A673 (cell line): ENCODE measurements around the gene SPATS1. TPM values are rescaled to one million over a fixed set of nuclear protein-coding genes. Genes with fewer than 3 reads are reported as not detected.
"Not testable (repeated sequence)": the region's sequence is repeated elsewhere in the genome, so short reads cannot be mapped to it uniquely, and the experiment has no call there.

Experiments used
- BruUV-seq: library from RNA; stranded (reverse); fragments of 400-500 nt; replicated peaks from 2 replicates; lab custom pipeline; 2021; lab: Mats Ljungman, UMichigan
- CTCF ChIA-PET: fragments of 300-600 bp; sonication (Branson Sonifier 250); formaldehyde crosslinking; loops from one replicate; lab custom pipeline; 2022; ENCODE audit warnings: antibody characterized with exemption; lab: Charles Lee
- POLR2A ChIA-PET: fragments of 300-600 bp; sonication (Branson Sonifier 250); formaldehyde crosslinking; loops from one replicate; lab custom pipeline; 2022; ENCODE audit warnings: antibody characterized with exemption; ENCODE audit not compliant: low non-redundant PET; lab: Charles Lee
- DNase-seq: peaks from one replicate; pipeline ENCODE4 v3.0.0-alpha.2; 2015; ENCODE audit warnings: low spot score
- H3K27ac ChIP-seq: fragments of 200-600 bp; sonication (generic); 2 replicates; pipeline ENCODE4 v1.5.1; 2016; ENCODE audit warnings: mixed run types, low read depth, mild to moderate bottlenecking, mixed read lengths, antibody characterized with exemption, low read length; ENCODE audit not compliant: poor library complexity, severe bottlenecking
- H3K27me3 ChIP-seq: fragments of 200-600 bp; sonication (generic); replicated peaks from 2 replicates; pipeline ENCODE4 v1.6.1; 2017; ENCODE audit warnings: mixed run types, low read depth, mild to moderate bottlenecking, mixed read lengths, antibody characterized with exemption, low read length; ENCODE audit not compliant: insufficient read depth, poor library complexity
- H3K36me3 ChIP-seq: fragments of 200-600 bp; sonication (generic); 2 replicates; pipeline ENCODE4 v1.6.1; 2016; ENCODE audit warnings: mixed run types, mild to moderate bottlenecking, mixed read lengths, antibody characterized with exemption, low read length; ENCODE audit not compliant: insufficient read depth, poor library complexity, severe bottlenecking
- H3K4me1 ChIP-seq: fragments of 200-600 bp; sonication (generic); 2 replicates; pipeline ENCODE4 v1.6.1; 2017; ENCODE audit warnings: mixed run types, mild to moderate bottlenecking, mixed read lengths, antibody characterized with exemption, low read length; ENCODE audit not compliant: insufficient read depth, poor library complexity, severe bottlenecking
- H3K4me3 ChIP-seq: fragments of 200-600 bp; sonication (generic); 2 replicates; pipeline ENCODE4 v1.5.1; 2016; ENCODE audit warnings: low read depth, mixed run types, mild to moderate bottlenecking, mixed read lengths, low read length; ENCODE audit not compliant: poor library complexity, severe bottlenecking
- H3K9me3 ChIP-seq: fragments of 200-600 bp; sonication (generic); 2 replicates; pipeline ENCODE4 v1.6.1; 2016; ENCODE audit warnings: mixed run types, low read depth, mild to moderate bottlenecking, mixed read lengths, antibody characterized with exemption, low read length; ENCODE audit not compliant: poor library complexity, severe bottlenecking
- EZH2 ChIP-seq: fragments of 200-600 bp; sonication (generic); IDR thresholded peaks from 2 replicates; pipeline ENCODE4 v1.6.1; 2017; ENCODE audit warnings: borderline replicate concordance, low read depth, mild to moderate bottlenecking, mixed read lengths, antibody characterized with exemption, low read length; ENCODE audit not compliant: poor library complexity, severe bottlenecking
- intact Hi-C: fragments of 100-400 bp; cut with micrococcal nuclease; formaldehyde crosslinking; loops from one replicate; pipeline ENCODE4 v1.10.0; 2022; ENCODE audit not compliant: unreplicated experiment
- total RNA-seq: library from RNA; stranded (reverse); gene quantifications from 2 replicates; pipeline ENCODE4 v1.2.3, GENCODE V29; 2021
- TF ChIP-seq, protein P1 (sequence below): fragments of 300-800, 200-600 bp; sonication (generic); conservative IDR thresholded peaks from 2 replicates; pipeline ENCODE4 v1.5.1; 2017; ENCODE audit warnings: low read depth, mild to moderate bottlenecking, antibody characterized with exemption, low read length, moderate library complexity, mixed read lengths

SPATS1 gene
- total RNA-seq, 1 experiment from 2014 or later = not detected

DNA sequence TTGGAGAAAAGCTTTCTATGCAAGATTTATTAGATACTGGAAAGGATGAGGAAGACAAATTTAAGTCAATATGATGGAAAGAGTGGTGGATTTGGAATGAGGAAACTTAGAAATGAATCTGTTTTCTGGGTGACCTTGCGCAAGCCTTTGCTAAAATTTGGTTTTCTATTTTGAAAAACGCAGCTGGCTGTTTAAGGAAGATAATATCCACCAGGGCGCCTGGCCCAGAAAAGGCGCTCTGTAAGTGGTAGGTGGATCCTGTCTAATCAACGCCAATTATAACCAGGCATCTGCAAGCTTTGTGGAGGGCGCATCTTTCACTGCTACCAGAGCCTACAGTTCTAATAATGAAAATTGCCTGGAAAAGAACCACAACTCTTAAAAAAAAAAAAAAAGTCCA, 398 bp upstream of the SPATS1 start:
- no peak overlapping the region for H3K4me3 ChIP-seq
- intact Hi-C loops = no loop called here
- peaks cover 36% of the 10 kb centered on the region for H3K27me3 ChIP-seq
- DNase-seq = no peak
- POLR2A ChIA-PET = no interaction called here
- H3K36me3 ChIP-seq = no peaks in the 10 kb centered on the region
- H3K9me3 ChIP-seq = no peaks in the 10 kb centered on the region
- H3K27ac ChIP-seq = no peak overlapping the region
- H3K4me1 ChIP-seq = no peaks in the 10 kb centered on the region
- CTCF ChIA-PET = no interaction called here
- TF ChIP-seq EZH2 = no peak
- TF ChIP-seq, protein P1, sequence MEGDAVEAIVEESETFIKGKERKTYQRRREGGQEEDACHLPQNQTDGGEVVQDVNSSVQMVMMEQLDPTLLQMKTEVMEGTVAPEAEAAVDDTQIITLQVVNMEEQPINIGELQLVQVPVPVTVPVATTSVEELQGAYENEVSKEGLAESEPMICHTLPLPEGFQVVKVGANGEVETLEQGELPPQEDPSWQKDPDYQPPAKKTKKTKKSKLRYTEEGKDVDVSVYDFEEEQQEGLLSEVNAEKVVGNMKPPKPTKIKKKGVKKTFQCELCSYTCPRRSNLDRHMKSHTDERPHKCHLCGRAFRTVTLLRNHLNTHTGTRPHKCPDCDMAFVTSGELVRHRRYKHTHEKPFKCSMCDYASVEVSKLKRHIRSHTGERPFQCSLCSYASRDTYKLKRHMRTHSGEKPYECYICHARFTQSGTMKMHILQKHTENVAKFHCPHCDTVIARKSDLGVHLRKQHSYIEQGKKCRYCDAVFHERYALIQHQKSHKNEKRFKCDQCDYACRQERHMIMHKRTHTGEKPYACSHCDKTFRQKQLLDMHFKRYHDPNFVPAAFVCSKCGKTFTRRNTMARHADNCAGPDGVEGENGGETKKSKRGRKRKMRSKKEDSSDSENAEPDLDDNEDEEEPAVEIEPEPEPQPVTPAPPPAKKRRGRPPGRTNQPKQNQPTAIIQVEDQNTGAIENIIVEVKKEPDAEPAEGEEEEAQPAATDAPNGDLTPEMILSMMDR = no peak
- no TSS peak for BruUV-seq

DNA sequence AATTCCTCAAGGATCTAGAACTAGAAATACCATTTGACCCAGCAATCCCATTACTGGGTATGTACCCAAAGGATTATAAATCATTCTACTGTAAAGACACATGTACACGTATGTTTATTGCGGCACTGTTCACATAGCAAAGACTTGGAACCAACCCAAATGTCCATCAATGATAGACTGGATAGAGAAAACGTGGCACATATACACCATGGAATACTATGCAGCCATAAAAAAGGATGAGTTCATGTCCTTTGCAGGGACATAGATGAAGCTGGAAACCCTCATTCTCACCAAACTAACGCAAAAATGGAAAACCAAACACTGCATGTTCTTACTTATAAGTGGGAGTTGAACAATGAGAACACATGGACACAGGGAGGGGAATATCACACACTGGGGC, 4.4 kb downstream of the SPATS1 start:
- H3K27ac ChIP-seq, BruUV-seq, H3K36me3 ChIP-seq, DNase-seq, H3K9me3 ChIP-seq, CTCF ChIA-PET, POLR2A ChIA-PET, H3K4me3 ChIP-seq, H3K4me1 ChIP-seq, intact Hi-C loops: not testable (repeated sequence)
- H3K27me3 ChIP-seq = peaks cover 30% of the 10 kb centered on the region

- no peak for DNase-seq
- H3K4me1 ChIP-seq = no peaks in the 10 kb centered on the region
- TF ChIP-seq, protein P1 = no peak
- no peak for TF ChIP-seq EZH2
- ChIA-PET POLR2A (no interaction called here), CTCF (interaction anchor here (0.7 kb wide), 1 partner anchor 58 kb away, joined by 9 read pairs; no protein-coding TSS in a partner anchor)
- H3K27me3 ChIP-seq = no peaks in the 10 kb centered on the region
- H3K27ac ChIP-seq = no peak overlapping the region
- H3K4me3 ChIP-seq = no peak overlapping the region
- intact Hi-C loops = no loop called here
- H3K36me3 ChIP-seq = no peaks in the 10 kb centered on the region
- H3K9me3 ChIP-seq = no peaks in the 10 kb centered on the region
- BruUV-seq = no TSS peak
Observed at GRCh38 chr6:44349904-44350649, 7.6 kb downstream of the SPATS1 start.

GRCh38 chr6:44350650-44350994, 8.2 kb downstream of the SPATS1 start:
- H3K27ac ChIP-seq, POLR2A ChIA-PET, intact Hi-C loops, H3K36me3 ChIP-seq, H3K9me3 ChIP-seq, H3K4me3 ChIP-seq, H3K27me3 ChIP-seq, BruUV-seq, DNase-seq, H3K4me1 ChIP-seq: not testable (repeated sequence)
- CTCF ChIA-PET = interaction anchor here (0.7 kb wide), 1 partner anchor 59 kb away, joined by 9 read pairs; no protein-coding TSS in a partner anchor
